Activated T-helper 9 cell treated with anti-CD3 and anti-CD28 coated beads, Interleukin-2, amount 50 U/mL, for 16 hours (primary cell): ENCODE measurements around the gene PRDX2.
"Not testable (repeated sequence)": the region's sequence is repeated elsewhere in the genome, so short reads cannot be mapped to it uniquely, and the experiment has no call there.

ENCODE experiments used
- DNase-seq: peaks from one replicate; pipeline ENCODE4 v3.0.0-alpha.2; 2020; ENCODE audit warnings: low read depth

PRDX2 gene

DNA sequence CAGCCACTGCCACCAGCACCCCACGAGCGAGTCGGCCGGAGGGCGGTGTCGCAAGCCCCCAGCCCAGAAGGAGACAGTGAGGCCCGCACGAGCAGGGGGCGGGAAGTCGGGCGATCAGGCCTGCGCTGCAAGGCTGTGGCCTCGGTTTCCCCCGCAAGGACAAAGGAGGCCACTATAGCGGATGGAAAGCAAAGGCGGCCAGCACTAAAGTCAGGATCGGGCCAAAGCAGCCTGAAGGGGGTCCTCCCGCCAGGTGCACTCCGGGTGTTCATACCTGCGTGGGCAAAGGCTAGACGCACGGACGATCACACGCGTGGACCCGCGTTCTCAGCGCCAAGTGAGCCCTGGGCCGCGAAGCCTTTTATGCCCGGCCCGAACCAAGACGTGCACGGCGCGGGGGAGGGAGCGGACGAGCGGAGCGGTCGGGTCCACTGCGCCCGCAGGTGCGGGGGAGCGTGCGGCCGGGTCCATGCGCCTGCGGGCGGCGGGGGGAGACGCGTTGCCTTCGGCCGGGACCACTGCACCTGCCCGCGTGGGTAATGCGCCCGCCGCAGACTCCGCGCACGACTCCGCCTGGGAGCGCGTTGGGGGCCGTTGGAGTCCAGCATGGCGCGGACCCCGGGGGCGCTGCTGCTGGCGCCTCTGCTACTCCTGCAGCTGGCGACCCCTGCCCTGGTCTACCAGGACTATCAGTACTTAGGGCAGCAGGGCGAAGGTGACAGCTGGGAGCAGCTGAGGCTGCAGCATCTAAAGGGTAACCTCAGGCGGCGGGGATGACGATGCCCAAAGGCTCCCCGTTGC lies at the start of gene PRDX2, which contains the start of gene THSD8:
TSS of gene PRDX2 (minus strand) at position 335 of the 801 bp plus-strand sequence. CDS start 539 bp downstream, outside the sequence.
TSS of gene THSD8 (plus strand) at position 604 of the 801 bp plus-strand sequence. CDS start at position 607, 3 bp downstream.
- DNase-seq, result peak; percentile 61

GRCh38 chr19:12847159-12848139 lies 45.8 kb upstream of the PRDX2 start:
- DNase-seq, result peak; percentile 78

DNA sequence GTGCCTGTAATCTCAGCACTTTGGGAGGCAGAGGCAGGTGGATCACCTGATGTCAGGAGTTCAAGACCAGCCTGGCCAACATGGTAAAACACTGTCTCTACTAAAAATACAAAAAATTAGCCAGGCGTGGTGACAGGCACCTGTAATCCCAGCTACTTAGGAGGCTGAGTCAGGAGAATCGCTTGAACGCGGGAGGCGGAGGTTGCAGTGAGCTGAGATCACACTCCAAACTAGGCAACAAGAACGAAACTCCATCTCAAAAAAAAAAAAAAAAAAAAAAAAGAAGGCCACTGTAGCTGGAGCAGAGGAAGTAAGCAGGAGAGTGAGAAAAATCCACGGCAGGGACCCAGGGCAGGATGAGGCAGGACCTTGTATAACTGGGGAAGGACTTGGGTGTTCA lies 45.0 kb upstream of the PRDX2 start:
- not testable (repeated sequence) for DNase-seq

GRCh38 chr19:12843999-12844732 lies 42.6 kb upstream of the PRDX2 start:
- no peak for DNase-seq

GRCh38 chr19:12843328-12843727 lies 41.7 kb upstream of the PRDX2 start:
- no peak for DNase-seq

- DNase-seq, result no peak
Measured at GRCh38 chr19:12842511-12842910, 40.9 kb upstream of the PRDX2 start.

DNA sequence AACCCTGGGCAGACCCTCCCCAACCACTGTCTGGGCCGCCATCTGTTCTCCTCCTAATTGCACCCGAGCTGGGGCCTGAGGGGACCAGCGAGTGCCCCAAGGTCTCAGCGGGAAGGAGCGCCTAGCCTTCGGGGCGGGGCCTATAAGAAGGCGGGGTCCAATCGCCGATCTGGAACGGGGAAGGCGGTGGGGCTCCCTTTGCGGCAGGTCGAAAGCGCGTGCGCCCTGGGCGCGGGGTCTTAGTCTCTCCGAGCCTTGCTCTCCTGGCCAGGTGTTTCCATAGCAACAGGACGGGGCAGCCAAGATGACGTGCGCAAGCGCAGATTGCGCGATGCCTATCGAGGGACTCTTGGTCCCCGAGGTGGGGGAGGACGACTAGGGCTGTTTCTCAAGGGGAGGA lies 39.5 kb upstream of the PRDX2 start:
- DNase-seq, result no peak

DNA sequence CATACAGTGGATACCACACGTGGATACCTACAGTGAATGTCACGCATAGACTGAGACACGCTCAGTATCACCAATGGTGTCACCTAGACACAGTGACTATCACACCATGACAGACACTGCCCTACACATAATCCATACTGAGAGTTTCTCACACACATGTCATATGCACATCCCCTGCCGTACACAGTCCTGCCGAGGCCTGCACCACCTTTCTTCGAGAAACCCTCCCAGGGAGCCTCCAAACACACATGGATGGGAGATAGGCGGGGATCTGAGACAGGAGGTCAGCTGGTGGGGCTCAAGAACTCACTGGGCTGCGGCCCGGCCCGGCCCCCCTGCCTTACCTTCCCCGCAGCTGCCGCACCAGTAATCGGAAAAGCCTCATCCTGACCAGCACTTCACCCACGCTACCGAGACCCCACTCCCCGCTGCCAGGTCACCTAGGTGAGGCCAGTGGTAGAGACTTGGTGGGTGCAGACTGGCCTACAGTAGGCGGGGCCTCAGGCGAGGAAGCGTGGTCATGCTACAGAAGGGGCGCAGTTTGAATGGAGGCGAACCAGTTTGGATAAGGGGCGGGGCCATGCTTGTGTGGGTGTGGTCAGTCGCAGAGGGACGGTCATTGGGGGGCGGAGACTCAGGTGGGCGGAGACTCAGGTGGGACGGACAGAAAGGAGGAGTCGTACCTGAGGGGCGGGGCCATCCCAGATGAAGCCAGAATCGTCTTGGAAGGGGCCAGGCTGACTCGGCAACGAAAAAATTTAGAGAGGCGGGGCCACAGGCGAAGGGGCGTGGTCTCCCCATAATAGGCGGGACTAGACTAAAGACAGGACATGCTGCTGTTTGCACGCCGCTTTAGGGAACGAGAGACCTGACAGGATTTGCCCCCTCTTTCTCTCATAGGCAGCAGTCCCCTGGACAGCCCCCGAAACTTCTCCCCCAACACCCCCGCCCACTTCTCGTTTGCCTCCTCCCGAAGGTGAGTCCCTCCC lies 38.8 kb upstream of the PRDX2 start:
- no peak for DNase-seq

- DNase-seq, result no peak
Measured at GRCh38 chr19:12838886-12839756, 37.5 kb upstream of the PRDX2 start.

- DNase-seq, result no peak
Measured at GRCh38 chr19:12838182-12838885, 36.7 kb upstream of the PRDX2 start, which contains the start of gene MAST1. TSS of gene MAST1 (plus strand) at chr19:12838515. CDS start at chr19:12838573, 58 bp downstream.

DNA sequence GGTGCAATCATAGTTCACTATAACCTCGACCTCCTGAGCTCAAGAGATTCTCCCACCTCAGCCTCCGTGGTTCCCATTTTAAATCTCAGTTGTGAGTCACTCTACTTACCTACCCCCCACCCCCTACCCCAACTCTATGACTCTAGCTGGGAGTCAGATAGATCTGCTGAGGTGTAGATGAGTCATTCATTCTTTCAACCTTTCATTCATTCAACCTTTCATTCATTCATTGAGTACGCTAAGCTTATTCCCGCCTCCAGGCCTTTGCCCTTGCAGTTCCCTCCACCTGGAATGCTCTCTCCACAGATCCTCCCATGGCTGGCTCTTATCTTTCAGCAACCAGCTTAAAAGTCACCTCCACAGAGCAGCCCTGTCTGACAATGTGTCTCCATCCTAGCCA lies 35.6 kb upstream of the PRDX2 start:
- no peak for DNase-seq

DNA sequence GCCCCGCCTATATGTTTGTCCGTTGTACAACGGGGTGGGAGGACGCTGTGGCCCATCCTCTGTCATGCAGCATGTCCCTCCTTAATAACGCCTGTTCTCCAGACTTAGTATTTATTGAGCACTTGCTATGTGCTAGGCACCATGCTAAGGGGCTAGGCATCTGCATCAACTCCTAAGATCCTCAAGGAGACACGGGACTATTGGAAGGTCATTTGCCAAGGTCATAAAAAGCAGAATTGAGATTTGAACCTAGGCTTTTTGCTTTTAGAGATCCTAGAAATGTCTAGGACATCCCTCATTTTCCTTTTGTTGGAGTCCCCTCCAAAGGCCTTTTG lies 34.9 kb upstream of the PRDX2 start:
- DNase-seq, result no peak

DNA sequence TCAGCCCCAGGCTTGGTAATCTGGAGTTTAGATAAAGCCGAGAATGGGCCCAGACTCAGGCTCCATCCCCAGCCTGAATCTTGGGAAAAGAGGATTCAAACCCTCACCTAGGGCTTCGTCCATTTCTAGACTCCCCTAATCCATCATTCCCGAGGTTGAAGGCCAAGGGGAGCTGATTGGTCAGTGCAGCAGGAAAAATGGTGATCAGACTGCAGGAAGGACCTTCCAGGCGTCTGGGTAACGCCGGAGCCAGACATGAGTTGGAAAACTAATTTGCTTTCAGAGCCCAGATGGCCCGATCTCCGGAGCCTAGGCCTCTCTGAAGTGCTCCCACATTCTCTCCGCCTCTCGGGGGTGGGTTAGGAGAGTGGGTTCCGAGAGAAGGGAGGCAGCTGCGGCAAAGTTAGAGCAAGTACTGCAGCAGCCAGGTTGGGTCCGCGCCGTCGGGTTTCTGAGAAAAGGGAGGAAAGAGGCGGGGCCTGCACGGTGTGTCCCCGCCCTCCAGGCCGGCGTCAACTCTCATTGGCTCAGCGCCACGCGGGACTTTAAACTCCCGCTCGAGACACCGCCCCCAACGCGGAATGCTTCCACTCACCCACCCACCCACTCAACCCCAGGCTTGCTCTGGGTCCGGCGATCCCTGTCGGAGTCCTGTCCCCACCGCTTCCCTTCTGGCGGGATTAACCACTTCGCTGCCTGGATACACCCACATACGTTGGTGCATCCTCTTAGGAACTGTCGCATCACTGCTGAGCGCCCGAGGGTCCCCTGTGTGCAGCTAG lies 33.6 kb upstream of the PRDX2 start:
- DNase-seq, result no peak

DNA sequence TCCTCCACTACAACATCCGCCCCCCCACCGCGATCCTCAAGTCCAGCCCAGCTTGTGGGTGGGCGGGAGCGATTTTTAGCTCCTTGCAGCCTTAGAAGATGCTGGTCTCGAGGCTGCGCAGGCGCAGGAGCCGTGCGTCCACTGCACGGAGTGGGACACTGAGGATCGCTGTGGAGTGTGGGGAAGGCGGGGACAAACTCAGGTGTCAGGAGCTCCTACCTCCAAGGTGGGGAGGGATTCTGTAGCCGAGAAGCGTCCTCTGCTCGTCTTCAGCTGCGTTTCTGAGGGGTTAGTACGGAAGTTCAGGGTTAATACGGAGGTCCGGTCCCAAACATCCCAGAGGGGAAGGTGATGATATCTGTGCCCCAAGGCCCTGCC lies 33.0 kb upstream of the PRDX2 start, which contains the start of gene RTBDN:
TSS of gene RTBDN (minus strand) at position 14 of the 378 bp plus-strand sequence. CDS start 4,600 bp downstream, outside the sequence.
- no peak for DNase-seq

DNA sequence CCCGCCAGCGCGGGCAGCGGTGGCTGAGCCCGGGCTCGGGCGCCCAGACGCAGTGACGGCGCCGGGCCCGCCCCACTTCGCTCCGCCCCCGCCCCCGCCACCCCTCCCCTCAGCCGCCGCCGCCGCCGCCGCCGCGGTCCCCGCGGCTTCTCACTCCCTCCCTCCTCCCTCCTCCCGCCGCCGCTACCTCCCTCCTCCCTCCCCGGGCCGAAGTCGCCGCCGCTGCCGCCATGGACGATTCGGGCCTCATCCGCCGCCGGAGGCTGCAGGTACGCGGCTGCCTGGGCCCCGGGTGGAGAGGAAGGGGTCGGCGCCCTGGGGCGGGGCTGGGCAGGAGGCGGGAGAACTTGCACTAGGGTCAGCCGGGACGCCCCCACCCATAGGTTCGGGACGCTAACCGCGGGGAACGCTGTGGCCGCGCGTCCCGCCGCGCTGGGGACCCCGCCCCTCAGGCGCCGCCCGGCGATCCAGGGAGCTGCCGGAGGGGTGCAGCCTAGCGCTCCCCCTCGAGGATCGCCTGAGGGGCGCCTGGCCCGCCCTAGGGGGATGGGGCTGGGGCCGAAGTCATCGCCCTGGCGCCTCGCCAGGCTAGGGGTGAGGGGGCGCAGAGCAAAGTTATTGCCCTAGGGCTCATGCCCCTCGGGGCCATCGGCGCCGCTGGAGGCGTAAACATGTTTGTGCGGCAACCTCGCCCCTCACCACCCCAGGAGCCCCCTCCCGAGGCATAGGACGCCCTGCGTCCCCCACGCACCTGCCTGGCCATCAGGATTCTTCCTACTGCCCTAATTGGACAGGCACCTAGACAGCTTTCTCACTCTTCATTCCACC lies 32.4 kb upstream of the PRDX2 start:
- DNase-seq, result no peak

GRCh38 chr19:12833418-12833737 lies 31.8 kb upstream of the PRDX2 start:
- DNase-seq, result no peak

- DNase-seq, result no peak
Measured at GRCh38 chr19:12828494-12828893, 26.9 kb upstream of the PRDX2 start.
